GM23248 (cell line): ENCODE data around the gene NPC1L1. TPM values are rescaled to one million over a fixed set of nuclear protein-coding genes. Genes with fewer than 3 reads are reported as not detected.

ENCODE experiments used
- DNase-seq: peaks from one replicate; pipeline ENCODE4 v3.0.0-alpha.2; 2015
- H2AFZ ChIP-seq: fragments of 200-600 bp; sonication (generic); 2 replicates; pipeline ENCODE4 v1.6.1; 2016; ENCODE audit warnings: antibody characterized with exemption
- H3F3A ChIP-seq: fragments of 200-600 bp; sonication (generic); 2 replicates; pipeline ENCODE4 v1.6.1; 2016; ENCODE audit warnings: mild to moderate bottlenecking, antibody characterized with exemption, mixed run types; ENCODE audit not compliant: insufficient read depth
- H3K27ac ChIP-seq: fragments of 200-600 bp; sonication (generic); 2 replicates; pipeline ENCODE4 v1.5.1; 2016; ENCODE audit warnings: mild to moderate bottlenecking
- H3K27me3 ChIP-seq: fragments of 200-600 bp; sonication (generic); replicated peaks from 2 replicates; pipeline ENCODE4 v1.6.1; 2016; ENCODE audit warnings: mild to moderate bottlenecking; ENCODE audit not compliant: insufficient read depth
- H3K36me3 ChIP-seq: fragments of 200-600 bp; sonication (generic); 2 replicates; pipeline ENCODE4 v1.6.1; 2016; ENCODE audit warnings: low read depth, mild to moderate bottlenecking
- H3K4me1 ChIP-seq: fragments of 200-600 bp; sonication (generic); 2 replicates; pipeline ENCODE4 v1.6.1; 2016; ENCODE audit warnings: mild to moderate bottlenecking; ENCODE audit not compliant: insufficient read depth
- H3K4me2 ChIP-seq: fragments of 200-600 bp; sonication (generic); one replicate; pipeline ENCODE4 v1.6.1; 2016; ENCODE audit warnings: mild to moderate bottlenecking; ENCODE audit not compliant: unreplicated experiment
- H3K4me3 ChIP-seq: fragments of 200-600 bp; sonication (generic); 2 replicates; pipeline ENCODE4 v1.5.1; 2016; ENCODE audit warnings: mild to moderate bottlenecking
- H3K79me2 ChIP-seq: fragments of 200-600 bp; sonication (generic); 2 replicates; pipeline ENCODE4 v1.6.1; 2016; ENCODE audit warnings: mild to moderate bottlenecking; ENCODE audit not compliant: insufficient read depth
- H3K9ac ChIP-seq: fragments of 200-600 bp; sonication (generic); 2 replicates; pipeline ENCODE4 v1.6.1; 2016; ENCODE audit warnings: mild to moderate bottlenecking
- H3K9me2 ChIP-seq: fragments of 200-600 bp; sonication (generic); 2 replicates; pipeline ENCODE4 v1.6.1; 2016; ENCODE audit warnings: mixed run types, mild to moderate bottlenecking, moderate library complexity; ENCODE audit not compliant: insufficient read depth
- H3K9me3 ChIP-seq: fragments of 200-600 bp; sonication (generic); one replicate; pipeline ENCODE4 v1.6.1; 2017; ENCODE audit warnings: low read depth
- H4K20me1 ChIP-seq: fragments of 200-600 bp; sonication (generic); 2 replicates; pipeline ENCODE4 v1.6.0; 2016; ENCODE audit not compliant: insufficient read depth
- EZH2 ChIP-seq: fragments of 200-600 bp; sonication (generic); IDR thresholded peaks from 2 replicates; pipeline ENCODE4 v1.6.1; 2018; ENCODE audit warnings: antibody characterized with exemption, mild to moderate bottlenecking; ENCODE audit not compliant: insufficient read depth, poor library complexity, severe bottlenecking
- EZH2phosphoT487 ChIP-seq: fragments of 200-600 bp; sonication (generic); IDR thresholded peaks from 2 replicates; pipeline ENCODE4 v1.6.1; 2018; ENCODE audit warnings: antibody characterized with exemption, moderate library complexity, mild to moderate bottlenecking, low read depth; ENCODE audit not compliant: insufficient read depth
- WGBS, 2 experiments: methylation state at CpG; one replicate each; pipeline ENCODE4 v1.1.6; 2015 to 2017; ENCODE audit warnings: low lambda C conversion rate in 2 of 2, low coverage in 1 of 2; ENCODE audit errors: missing lambda C conversion rate in 2 of 2; 5-methylcytosine and 5-hydroxymethylcytosine counted together
- in situ Hi-C: fragments of 300-500 bp; cut with MboI; formaldehyde crosslinking; loops from 2 replicates; pipeline ENCODE4 v1.15.0; 2020
- polyA plus RNA-seq: library from polyadenylated mRNA; unstranded; fragments of >200 nt; fragmentation: Nextera tagmentation; extraction: Ambion mirVana; gene quantifications from 2 replicates; pipeline ENCODE4 v1.2.1, GENCODE V29; 2016
- total RNA-seq: library from RNA; depleted of rRNA; stranded (reverse); fragments of >200 nt; shearing (Covaris generic); gene quantifications from 2 replicates; pipeline ENCODE4 v1.2.3, GENCODE V29; 2014

Gene NPC1L1
- total and polyA plus RNA-seq, 2 experiments from 2014 or later, result not detected

- Histone ChIP-seq H4K20me1 (no peaks in the 10 kb centered on the region), H3K4me2 (peak overlapping the region; percentile 93), H3K27ac (peak overlapping the region; percentile 96), H3K4me3 (peak overlapping the region; percentile 96), H3K9ac (peak overlapping the region; percentile 94), H3F3A (no peaks in the 10 kb centered on the region), H3K9me3 (no peaks in the 10 kb centered on the region), H3K27me3 (no peaks in the 10 kb centered on the region), H2AFZ (peak overlapping the region; percentile 97), H3K4me1 (peaks cover 22% of the 10 kb centered on the region), H3K9me2 (no peaks in the 10 kb centered on the region), H3K36me3 (no peaks in the 10 kb centered on the region), H3K79me2 (peaks cover 41% of the 10 kb centered on the region)
- 0 to 1% methylated on average over 3 of the region's 3 CpGs for WGBS, 2 experiments
- TF ChIP-seq EZH2phosphoT487 (no peak), EZH2 (no peak)
- no peak for DNase-seq
- in situ Hi-C loops, result no loop called here
Observed at GRCh38 chr7:44491229-44491628, 49.9 kb downstream of the NPC1L1 start.

- Histone ChIP-seq H3K4me1 (peaks cover 22% of the 10 kb centered on the region), H2AFZ (peak within 1 kb of the TSS; percentile 97), H3K4me2 (peak within 1 kb of the TSS; percentile 93), H3K27ac (peak within 1 kb of the TSS; percentile 96), H3K27me3 (no peaks in the 10 kb centered on the region), H3K9ac (peak within 1 kb of the TSS; percentile 94), H3K9me3 (no peaks in the 10 kb centered on the region), H3K79me2 (peaks cover 47% of the 10 kb centered on the region), H3K4me3 (peak within 1 kb of the TSS; percentile 96), H4K20me1 (no peaks in the 10 kb centered on the region), H3K9me2 (no peaks in the 10 kb centered on the region), H3K36me3 (no peaks in the 10 kb centered on the region), H3F3A (no peaks in the 10 kb centered on the region)
- in situ Hi-C loops, result no loop called here
- peak; percentile 92 for DNase-seq
- 1 to 2% methylated on average over 61 to 63 of the region's 63 CpGs for WGBS, 2 experiments
- TF ChIP-seq EZH2 (no peak), EZH2phosphoT487 (no peak)
Observed at GRCh38 chr7:44490351-44491200, 50.6 kb downstream of the NPC1L1 start, which contains the start of gene NUDCD3. Gene NUDCD3 (minus strand): TSS chr7:44490658. CDS start chr7:44490600, 58 bp downstream.

- in situ Hi-C loops, result no loop called here
- H3K9ac ChIP-seq, result peak overlapping the region; percentile 94
- H3K4me3 ChIP-seq, result peak overlapping the region; percentile 96
- H3K79me2 ChIP-seq, result peaks cover 54% of the 10 kb centered on the region
- WGBS, 2 experiments, result 0 to 1% methylated on average over 19 of the region's 19 CpGs
- no peaks in the 10 kb centered on the region for H4K20me1 ChIP-seq
- no peaks in the 10 kb centered on the region for H3F3A ChIP-seq
- TF ChIP-seq EZH2phosphoT487 (no peak), EZH2 (no peak)
- peak overlapping the region; percentile 97 for H2AFZ ChIP-seq
- peak overlapping the region; percentile 93 for H3K4me2 ChIP-seq
- DNase-seq, result peak; percentile 76
- H3K27ac ChIP-seq, result peak overlapping the region; percentile 96
- no peaks in the 10 kb centered on the region for H3K36me3 ChIP-seq
- H3K9me2 ChIP-seq, result no peaks in the 10 kb centered on the region
- peaks cover 22% of the 10 kb centered on the region for H3K4me1 ChIP-seq
- H3K9me3 ChIP-seq, result no peaks in the 10 kb centered on the region
- no peaks in the 10 kb centered on the region for H3K27me3 ChIP-seq
Observed at GRCh38 chr7:44489955-44490350, 51.2 kb downstream of the NPC1L1 start.

GRCh38 chr7:44488955-44489354, 52.2 kb downstream of the NPC1L1 start:
- in situ Hi-C loops, result no loop called here
- Histone ChIP-seq H4K20me1 (no peaks in the 10 kb centered on the region), H3K79me2 (peaks cover 64% of the 10 kb centered on the region), H3K9me3 (no peaks in the 10 kb centered on the region), H3K4me1 (peaks cover 22% of the 10 kb centered on the region), H3K4me3 (peak overlapping the region; percentile 96), H3K36me3 (peaks cover 9% of the 10 kb centered on the region), H3K27ac (no peak overlapping the region), H3K27me3 (no peaks in the 10 kb centered on the region), H3K4me2 (peak overlapping the region; percentile 93), H2AFZ (no peak overlapping the region), H3F3A (no peaks in the 10 kb centered on the region), H3K9ac (peak overlapping the region; percentile 94), H3K9me2 (no peaks in the 10 kb centered on the region)
- TF ChIP-seq EZH2phosphoT487 (no peak), EZH2 (no peak)
- DNase-seq, result no peak
- WGBS, 2 experiments, result 83 to 87% methylated on average over 3 of the region's 3 CpGs
